Cerebellar nuclear complex (tissue), 1 donor: ENCODE results near the gene RAB7A.

Source experiments
- DNase-seq, 2 experiments: peaks; one replicate each; lab custom pipeline; 2025; lab: John Stamatoyannopoulos, UW

Gene RAB7A

GRCh38 chr3:128788268-128788869 is 62.4 kb downstream of the RAB7A start:
- no peak for DNase-seq

GRCh38 chr3:128794067-128794768 is 68.2 kb downstream of the RAB7A start:
- no peak for DNase-seq

- DNase-seq = peak in 1 of 2 experiments; percentile 37
These were observed 69.0 kb downstream of the RAB7A start for GRCh38 chr3:128794770-128795649.

GRCh38 chr3:128799653-128800052 is 73.7 kb downstream of the RAB7A start:
- no peak for DNase-seq

GRCh38 chr3:128800241-128801187 is 74.5 kb downstream of the RAB7A start:
- peak in 1 of 2 experiments; percentile 27 for DNase-seq

GRCh38 chr3:128801779-128802380 is 75.9 kb downstream of the RAB7A start:
- peak; percentile 32 to 58 for DNase-seq

GRCh38 chr3:128803307-128803706 is 77.3 kb downstream of the RAB7A start:
- no peak for DNase-seq

GRCh38 chr3:128804017-128804810 is 78.2 kb downstream of the RAB7A start:
- DNase-seq = no peak

- DNase-seq = no peak
These were observed 78.8 kb downstream of the RAB7A start for GRCh38 chr3:128804811-128805155.

GRCh38 chr3:128805772-128806171 is 79.8 kb downstream of the RAB7A start:
- no peak for DNase-seq

GRCh38 chr3:128806588-128806987 is 80.6 kb downstream of the RAB7A start:
- DNase-seq = no peak

- DNase-seq = no peak
These were observed 81.3 kb downstream of the RAB7A start for GRCh38 chr3:128807186-128807830.

- DNase-seq = no peak
These were observed 82.7 kb downstream of the RAB7A start for GRCh38 chr3:128808672-128809071.

GRCh38 chr3:128813097-128813496 is 87.1 kb downstream of the RAB7A start:
- no peak for DNase-seq

- no peak for DNase-seq
These were observed 88.1 kb downstream of the RAB7A start for GRCh38 chr3:128814060-128814459.

- DNase-seq = peak in 1 of 2 experiments; percentile 17
These were observed 88.7 kb downstream of the RAB7A start for GRCh38 chr3:128814519-128815317.

GRCh38 chr3:128815318-128816064 is 89.5 kb downstream of the RAB7A start:
- DNase-seq = no peak

- DNase-seq = no peak
These were observed 92.3 kb downstream of the RAB7A start for GRCh38 chr3:128818186-128818787.
